Breast epithelium (tissue), 3 donors: Measurements from ENCODE around the gene CNNM2.

Experiments
- CTCF ChIP-seq, 3 donors: fragments of 450-650 bp; IDR thresholded peaks; one replicate each; pipeline ENCODE4 v1.5.1; 2016 to 2017; ENCODE audit warnings: antibody characterized with exemption in 3 of 3, mild to moderate bottlenecking in 3 of 3, moderate library complexity in 3 of 3
- POLR2A ChIP-seq: fragments of 450-650 bp; IDR thresholded peaks from one replicate; pipeline ENCODE4 v1.6.1; 2016; ENCODE audit warnings: antibody characterized with exemption, mild to moderate bottlenecking, moderate library complexity
- POLR2AphosphoS5 ChIP-seq, 3 donors: sonication (generic); formaldehyde crosslinking; IDR thresholded peaks; one replicate each; pipeline ENCODE4 v1.6.1; 2017; ENCODE audit warnings: antibody characterized with exemption in 3 of 3

- TF ChIP-seq POLR2A (no peak), CTCF (IDR thresholded peaks at IDR 0.05) (no peak), POLR2AphosphoS5 (IDR thresholded peaks at IDR 0.05) (no peak)
These were observed 194.1 kb downstream of the CNNM2 start for GRCh38 chr10:103111918-103112877.
